Activated gamma-delta T cell (primary cell): ENCODE results near the gene POP4.
A peak's percentile ranks its signal among the peaks of the same experiment; 100 is the strongest.
"Not testable (repeated sequence)": the region's sequence is repeated elsewhere in the genome, so short reads cannot be mapped to it uniquely, and the experiment has no call there.

Experiments
- DNase-seq: peaks from one replicate; lab custom pipeline; 2025; lab: John Stamatoyannopoulos, UW

Gene POP4

DNA sequence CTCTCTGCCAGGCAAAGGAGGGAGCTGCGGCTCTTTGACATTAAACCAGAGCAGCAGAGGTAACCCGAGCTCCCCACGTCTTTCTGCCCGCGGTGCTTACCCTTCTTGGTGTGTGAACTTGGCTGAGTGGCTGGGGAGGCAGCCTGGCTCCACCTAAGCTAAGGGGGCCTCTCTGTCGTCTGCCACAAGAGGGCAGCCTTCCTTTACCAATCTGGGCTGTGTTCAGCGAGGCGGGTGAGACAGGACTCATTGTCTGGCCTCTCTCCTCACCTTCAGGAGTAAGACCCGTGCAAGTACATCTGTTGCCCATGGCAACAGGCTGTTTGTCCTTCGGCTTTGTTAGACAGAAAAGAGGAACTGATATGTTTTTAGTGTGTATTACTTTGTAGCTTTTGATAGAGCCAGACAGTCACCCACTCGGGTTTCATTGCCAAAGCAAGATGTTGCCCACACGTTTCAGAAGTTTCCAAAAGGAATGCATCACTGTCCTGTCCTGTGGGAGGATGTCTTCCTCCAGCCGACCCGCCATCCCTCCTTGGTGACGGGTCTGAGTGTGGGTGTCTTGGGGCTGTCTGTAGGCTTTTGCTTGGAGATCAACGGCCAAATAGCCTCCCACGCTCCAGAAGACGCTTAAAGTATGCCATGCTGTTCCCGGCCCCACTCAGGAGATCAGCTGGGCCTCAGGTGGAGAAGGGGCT, 4.6 kb downstream of the POP4 start:
- no peak for DNase-seq

DNA sequence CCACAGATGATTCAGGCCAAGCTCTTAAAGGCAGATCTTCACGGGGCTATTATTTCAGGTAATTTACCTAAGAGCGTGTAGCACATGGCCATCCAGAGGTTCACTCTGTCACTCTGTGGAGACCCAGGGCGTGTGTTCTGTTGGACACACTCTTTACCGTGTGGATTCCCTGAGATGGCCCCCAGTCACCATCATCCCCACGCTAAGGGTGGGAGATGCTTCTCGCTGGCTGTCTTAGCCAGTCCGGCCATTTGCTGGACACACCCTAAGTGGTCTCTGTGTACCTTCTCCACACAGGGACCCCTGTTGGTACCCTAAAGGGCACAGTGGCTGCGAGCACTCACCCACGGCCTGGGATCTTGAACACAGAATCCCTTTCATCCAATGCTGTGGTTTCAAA, 6.0 kb downstream of the POP4 start:
- no peak for DNase-seq

DNA sequence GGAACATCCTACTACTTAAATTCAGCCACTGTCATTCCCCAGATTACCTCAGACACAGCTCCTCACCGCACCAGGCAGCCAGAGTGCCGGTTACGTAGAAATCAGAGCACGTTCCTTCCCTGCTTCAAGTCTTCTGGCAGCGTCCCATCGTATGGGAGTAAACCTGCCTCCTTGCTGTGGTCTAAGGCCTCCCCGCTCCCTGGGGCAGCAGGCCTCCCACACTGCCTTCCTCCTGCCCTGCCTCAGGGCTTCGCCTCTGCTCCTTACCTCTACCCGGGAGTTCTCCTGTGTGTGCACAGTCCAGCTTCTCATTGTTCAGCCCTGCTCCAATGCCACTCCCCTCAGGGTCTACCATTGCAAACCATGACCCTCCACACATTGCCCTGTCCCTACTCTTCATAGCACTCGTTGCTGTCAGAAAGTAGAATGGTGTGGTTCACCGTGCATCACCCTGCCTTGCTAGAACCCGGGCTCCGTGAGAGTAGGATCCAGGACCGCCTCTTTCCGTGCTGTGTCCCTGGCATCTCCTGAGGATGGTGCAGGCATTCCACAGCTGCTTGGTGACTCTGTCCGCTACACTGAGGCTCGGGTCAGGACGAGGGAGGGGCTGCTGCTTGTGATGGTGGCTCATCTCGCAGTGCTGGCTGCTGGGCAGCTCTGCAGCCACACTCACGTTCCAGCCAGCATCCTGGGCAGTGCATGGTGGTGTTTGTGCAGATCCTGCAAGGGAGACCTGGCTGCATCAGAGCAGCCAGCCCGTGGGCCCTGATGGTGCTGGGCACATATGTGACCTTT, 6.9 kb downstream of the POP4 start:
- no peak for DNase-seq

DNA sequence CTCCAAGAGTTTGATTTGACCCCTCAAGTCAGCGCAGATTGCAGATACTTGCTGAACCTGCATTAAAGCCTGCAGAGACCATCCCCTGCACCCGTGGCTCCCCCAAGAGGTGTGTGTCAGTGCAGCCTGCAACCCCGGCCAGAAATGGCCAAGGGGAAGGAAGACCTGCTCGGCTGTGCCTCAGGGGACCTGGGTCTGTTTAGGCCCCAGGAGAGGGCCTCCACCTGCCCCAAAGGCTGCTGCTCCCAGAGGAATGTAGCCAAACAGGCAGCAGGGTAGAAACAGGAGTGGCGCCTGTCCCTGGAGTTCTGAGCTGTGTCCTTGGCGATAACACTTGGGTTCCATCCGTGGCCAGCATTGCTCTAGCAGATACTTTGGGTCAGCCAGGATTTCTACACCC, 8.0 kb downstream of the POP4 start:
- DNase-seq, result no peak

DNA sequence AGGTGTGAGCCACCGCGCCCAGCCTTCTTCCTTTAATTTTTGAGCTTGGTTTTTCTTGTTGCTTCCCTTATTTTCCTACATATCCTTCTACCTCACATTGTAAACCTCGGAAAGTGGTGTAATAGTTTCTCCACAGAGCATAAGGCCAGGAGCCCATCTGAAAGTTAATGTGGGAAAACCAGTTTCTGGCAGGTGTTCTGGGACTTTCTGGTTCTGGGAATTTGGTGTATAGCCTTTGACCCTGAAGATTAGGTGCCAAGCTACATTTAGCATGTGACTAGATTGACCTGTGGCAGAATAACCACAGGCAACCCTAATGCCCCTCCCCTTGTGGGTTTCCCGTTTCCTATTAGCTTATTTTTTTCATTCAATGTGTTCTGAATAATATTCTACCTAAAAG, 8.7 kb downstream of the POP4 start:
- no peak for DNase-seq

DNA sequence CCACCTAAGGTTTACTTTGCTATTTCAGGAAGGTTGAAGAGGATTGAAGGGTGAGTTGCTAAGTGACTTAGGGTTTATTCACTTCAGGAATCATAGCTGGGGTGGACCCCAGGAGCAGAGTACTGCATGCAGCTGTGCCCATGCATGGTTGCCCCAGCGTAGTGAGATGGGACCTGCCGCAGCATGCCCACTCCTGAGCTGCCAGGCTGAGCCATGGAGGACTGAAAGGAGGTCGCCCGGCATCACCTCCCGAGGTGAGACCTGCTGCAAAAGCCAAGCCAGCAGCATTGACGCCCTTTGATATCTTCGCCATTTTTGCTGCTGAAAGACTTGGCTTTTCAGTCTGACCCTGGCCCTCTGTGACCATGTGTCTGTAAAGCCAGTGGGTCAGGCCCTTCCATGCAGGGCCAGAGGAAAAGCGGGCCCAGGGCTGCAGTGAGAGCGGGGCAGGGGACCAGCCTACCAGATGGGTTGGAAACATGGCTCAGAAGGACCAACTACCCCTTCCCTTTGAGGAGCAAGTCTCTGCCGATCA, 9.9 kb downstream of the POP4 start:
- DNase-seq, result no peak

DNA sequence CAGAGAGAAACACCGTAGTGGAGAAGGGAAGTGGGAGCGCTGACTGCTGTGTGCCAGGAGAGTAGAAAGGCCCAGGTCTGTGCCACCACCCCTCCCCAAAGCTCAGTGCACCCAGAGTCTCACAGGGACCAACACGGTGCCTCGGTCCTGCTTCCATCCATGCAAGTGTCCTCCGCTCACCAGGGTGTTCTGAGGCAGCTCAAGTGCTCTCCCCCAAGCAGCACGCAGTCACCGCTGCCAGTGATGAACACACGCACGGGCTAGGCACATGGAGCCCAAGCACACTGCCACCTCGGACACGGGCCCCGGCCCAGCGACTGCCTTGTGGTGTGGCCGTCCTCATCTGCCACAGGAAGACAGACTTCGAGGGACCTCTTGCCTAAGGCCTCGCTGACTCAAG, 10.5 kb downstream of the POP4 start:
- no peak for DNase-seq

DNA sequence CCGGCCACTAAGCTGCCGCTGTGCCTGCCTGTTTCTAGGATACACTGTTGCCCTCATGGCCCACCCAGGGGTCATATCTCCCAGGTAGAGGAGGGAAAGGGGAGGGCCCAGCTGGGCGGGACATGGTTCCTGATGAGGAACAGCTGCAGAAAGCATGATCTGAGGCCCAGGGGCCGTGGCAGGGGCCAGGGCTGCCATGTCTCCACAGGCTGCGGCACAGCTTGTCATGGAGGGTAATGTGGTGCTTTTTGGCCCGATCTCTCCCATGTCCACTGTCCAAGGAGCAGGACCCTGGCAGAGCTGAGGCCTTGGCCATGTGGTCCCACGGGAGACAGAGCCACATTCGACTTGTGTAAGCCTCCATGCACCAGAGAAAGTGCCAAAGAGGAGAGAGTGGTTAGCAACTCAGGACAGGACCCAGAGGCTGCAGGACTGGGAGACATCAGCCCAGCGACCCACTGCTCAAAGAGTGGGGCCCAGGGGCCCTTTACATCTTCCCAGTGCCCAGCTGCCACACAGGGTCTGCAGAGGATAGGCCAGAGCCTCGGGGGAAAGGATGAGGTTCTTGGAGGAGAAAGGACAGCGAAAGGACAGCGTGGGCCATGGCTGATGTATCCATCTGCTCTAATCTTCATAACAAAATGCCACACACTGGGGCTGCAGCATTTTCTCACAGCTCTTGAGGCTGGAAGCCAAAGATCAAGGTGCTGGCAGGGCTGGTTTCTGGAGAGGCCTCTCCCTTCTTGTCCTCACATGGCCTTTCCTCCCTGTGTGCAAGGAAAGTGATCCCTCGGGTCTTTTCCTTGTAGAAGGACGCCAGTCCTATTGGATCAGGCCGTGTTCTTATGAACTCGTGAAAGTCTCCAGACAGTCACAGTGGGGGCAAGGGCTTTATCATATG, 11.5 kb downstream of the POP4 start:
- DNase-seq, result no peak

DNA sequence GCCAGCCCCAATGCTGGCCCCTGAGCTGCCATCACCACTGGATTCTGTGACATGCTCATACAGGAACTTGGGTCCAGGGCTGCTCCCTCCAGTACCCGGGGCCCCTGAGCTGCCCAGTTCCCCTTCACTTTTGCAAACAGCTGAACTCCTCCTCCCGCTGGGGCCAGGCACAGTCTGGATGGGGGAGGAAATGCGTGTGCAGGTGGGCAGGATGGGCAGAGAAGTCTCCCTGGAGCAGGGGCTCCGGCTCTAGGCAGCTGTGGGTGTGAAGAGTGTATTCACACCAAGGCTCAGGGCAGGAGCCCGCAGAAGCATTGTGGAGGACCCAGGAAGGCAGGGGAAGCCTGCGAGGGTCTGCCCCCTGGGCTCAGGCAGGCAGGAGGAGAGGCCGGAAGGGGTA, 12.4 kb downstream of the POP4 start:
- no peak for DNase-seq

DNA sequence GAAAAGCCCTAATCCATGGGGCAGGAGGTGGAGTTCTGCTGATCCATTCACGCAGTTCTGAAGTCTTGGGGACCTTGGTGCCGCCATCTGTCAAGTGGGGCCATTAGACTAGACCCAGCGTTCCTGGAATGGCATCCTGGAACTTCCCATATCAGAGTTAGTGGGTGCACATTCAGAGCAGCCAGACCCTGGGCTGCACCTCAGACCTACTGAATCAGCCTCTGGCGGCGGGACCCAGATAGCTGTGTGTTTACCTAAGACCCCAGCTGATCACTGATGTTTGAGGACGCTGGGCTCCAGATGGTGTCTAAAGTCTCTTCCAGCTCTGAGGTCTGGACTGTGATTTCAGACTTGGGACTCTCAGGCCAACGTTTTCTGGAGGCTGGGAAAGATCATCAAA, 12.8 kb downstream of the POP4 start:
- no peak for DNase-seq

DNA sequence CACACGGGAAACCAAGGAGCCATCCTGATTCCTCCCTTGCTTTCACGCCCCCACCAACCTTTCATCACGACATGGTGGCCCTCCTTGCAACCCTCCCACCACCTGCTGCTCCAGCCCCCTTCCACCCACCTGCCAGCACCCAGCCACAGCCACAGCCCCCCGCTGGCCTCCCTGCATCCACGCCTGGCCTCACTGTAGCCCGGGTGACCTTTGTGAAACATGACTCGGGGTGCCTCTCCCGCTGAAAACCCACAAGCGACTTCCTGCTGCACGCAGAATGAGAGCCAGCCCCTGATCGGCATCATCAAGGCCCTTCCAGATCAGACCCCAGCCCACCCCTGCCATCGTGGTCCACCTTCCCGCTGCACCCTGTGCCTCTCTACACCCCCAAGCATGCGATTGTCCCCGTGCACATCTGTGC, 14.9 kb downstream of the POP4 start:
- DNase-seq, result no peak

DNA sequence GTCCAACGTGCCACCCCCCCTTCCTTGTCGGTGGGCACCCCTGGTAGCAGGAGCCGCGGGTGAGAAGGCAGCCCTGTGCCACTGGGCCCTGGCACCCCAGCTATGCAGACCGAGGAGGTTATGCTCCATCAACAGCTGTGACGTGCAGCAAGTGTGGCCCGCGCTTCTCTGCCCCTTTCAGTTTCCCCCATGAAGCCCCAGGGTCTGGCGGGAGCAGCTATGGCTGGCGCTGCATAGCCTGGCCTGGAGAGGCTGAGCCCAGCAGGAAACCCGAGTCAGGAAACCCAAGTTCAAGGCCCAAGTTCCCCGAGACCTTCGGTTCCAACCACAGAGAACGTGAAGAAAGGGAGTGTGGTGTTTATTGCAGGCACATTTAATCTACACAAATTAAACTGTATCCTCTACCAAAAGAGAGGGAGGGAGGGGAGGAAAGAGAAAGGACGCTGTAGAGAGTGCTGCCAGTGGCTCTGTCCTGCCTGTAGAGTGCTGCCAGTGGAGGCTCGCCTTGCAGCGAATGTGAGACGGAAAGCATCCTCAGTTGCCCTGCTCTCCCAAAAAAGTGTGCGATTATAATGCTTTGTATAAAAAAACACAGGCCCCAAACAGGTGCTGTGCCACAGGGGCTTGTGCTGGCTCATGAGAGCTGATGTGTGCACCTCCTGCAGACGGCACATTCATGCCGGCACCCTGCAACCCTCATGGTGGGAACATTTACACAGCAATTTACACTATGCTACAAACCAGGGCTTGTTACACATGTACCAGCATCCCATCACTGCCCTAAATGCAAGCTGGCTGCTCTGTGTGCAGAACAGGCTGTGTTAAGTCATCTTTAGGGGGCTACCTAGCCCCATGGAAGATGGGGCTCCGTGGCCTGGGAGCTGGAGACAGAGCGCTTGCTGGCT, 16.3 kb downstream of the POP4 start:
- peak; percentile 21 for DNase-seq

DNA sequence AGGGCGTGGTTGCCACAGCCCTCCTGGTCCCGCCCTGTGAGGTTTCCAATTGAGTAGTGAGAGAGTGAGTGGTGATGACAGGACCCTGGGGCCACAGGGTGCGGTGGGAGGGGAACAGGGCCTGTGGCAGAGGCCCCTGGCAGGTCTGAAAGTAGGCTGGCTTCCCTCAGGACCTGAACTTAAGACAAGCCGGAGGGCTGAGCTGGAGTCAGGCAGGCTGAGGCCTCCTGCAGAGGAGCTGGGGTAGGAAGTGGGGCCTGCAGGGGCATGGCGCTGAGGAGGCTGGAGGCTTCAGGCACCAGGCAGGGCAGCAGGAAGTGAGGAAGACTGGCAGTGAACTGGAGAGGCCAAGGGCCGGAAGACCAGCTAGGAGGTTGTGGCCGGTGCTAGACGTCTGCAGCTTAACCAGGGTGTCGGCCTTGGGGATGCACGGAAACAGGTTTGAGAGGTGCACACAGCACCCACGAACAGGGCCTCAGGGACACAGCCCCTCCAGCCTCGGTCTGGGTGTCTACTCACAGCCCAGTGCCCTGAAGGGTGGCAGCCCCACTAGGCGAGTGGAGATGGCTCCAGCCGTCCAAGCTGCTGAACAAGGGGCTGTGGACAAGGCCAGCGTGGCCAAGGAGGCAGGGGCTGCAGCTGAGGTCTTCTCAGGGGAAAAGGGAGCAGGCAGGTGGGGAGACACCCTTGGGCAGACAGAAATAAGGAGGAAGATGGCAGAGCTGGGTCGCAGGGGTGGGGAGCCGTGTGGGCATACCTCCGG, 17.8 kb downstream of the POP4 start:
- no peak for DNase-seq

DNA sequence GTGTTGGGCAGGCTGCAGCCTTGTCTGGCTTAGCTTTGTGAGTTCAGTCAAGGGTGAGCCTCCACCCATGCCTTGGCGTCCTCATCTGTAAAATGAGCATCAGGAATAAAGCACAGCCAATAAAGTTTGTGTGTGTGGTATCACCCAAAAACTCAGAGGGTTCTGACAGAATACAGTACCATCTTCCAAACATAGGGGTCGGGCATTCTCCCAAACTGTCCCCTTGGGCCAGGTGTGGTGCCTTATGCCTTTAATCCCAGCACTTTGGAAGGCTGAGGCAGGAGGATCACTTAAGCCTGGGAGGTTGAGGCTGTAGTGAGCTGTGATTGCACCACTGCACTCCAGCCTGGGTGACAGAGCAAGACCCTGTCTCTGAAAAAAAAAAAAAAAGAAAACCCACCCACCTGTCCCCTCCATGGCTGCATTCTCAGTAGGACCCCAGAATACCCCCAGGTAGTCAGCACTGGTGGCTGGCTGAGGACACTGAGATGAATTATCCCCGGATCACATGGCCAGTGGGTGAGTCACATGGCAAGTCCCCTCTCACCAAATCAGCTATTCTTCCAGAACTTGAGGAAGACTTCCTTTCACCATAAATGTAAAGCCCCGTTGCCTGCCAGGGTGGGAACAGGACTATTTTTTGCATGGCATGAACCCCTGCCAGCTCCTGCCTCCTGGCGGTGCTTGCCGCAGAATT, 18.6 kb downstream of the POP4 start:
- DNase-seq, result no peak

DNA sequence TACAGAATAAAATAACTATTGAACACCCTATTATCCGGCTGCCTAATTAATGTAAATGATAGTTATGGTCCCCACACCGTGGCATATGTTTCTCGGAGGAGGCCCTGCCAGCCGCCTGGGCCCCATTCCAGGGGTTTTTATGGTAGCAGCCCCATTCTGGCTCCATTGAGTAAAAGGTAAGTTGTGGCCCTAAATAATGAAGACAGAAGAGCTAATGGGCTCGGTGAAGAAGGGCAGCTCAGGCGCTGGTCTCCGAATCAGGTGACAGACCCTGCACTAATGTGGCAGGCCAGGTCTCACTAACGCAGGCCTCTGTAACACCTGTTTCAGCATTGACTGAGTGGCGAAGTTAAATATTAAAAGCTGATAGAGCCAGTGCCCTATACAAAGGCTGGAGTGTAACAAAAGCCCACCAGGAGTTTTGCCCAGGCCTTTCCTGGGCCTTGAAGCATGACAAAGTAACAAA, 19.1 kb downstream of the POP4 start:
- DNase-seq, result no peak

DNA sequence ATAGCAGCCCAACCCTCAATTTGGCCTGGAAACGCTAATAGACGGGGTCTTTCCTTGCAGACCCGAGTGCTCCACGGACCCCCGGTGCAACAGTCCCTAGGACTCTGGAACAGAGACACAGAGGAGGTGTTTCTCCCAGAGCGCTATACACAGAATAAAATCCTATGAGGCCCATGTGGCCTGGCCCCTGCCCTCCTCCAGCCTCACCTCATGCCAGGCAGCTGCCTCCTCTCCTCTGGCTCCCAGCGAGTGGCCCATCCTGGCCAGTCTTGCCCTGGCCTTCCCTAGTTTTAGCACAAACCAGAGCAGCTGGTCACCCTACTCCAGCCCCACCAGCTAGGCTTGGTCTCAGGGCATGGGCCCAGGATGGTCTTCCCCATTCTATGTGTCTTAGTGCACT, 20.3 kb downstream of the POP4 start:
- no peak for DNase-seq

DNA sequence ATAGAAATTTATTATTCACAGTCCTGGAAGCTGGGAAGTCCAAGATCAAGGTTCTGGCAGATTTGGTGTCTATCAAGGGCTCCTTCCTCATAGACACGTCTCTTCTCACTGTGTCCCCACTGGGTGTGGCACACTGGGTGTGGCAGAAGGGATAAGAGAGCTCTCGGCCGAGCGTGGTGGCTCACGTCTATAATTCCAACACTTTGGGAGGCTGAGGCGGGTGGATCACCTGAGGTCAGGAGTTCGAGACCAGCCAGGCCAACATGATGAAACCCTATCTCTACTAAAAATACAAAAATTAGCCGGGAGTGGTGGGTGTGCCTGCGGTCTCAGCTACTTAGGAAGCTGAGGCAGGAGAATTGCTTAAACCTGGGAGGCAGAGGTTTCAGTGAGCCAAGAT, 20.7 kb downstream of the POP4 start:
- DNase-seq, result not testable (repeated sequence)

DNA sequence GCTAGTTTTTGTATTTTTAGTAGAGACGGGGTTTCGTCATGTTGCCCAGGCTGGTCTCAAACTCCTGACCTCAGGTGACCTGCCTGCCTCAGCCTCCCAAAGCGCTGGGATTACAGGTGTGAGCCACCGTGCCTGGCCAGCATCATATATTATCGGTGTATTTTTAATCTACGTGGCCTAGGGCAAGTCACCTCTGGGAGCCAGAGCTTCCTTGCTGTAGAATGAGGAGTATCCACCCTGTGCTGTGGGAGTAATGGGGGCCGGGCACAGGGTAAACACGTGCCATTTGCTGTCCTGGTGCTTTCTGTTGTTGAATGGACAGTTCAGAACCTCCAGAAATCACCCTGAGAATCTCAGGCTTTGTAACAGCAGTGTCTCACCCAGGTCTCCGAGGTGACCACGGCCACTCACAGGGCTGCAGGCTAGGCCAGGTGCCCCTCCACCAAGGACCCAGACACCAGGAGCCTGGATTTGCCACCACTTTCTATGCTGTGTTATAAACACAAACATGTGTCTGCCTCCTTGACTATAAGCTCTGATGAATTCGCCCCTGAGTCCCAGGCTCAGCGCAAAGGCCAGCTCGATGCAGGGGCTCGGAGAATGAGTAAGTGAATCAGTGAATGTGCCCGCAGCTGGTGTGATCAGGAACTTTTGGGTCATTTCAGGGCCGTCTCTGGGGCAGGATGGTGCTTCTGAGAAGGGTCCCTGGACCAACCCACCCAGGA, 22.7 kb downstream of the POP4 start:
- DNase-seq, result no peak
